ENCODE data around the gene UFD1.

DNA sequence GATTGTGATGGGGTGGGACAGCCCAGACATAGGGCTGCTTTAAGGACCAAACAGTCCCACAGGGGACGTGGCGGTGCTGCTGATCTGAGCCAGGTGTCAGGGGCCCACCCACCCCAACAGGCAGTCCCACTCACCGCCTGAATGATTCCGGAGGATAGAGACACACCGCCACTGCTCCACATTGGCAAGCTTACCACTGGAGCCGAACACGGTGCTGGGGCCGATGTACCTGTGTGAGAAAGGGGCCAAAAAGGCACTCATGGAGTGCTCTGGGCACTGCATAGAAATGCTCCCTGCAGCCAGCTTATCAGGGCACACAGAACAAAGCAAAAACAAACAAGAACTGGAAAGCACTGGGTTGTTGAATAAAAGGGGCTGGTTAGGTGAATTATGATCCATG is 73.3 kb downstream of the UFD1 start:
- TF ChIP-seq, protein P1, sequence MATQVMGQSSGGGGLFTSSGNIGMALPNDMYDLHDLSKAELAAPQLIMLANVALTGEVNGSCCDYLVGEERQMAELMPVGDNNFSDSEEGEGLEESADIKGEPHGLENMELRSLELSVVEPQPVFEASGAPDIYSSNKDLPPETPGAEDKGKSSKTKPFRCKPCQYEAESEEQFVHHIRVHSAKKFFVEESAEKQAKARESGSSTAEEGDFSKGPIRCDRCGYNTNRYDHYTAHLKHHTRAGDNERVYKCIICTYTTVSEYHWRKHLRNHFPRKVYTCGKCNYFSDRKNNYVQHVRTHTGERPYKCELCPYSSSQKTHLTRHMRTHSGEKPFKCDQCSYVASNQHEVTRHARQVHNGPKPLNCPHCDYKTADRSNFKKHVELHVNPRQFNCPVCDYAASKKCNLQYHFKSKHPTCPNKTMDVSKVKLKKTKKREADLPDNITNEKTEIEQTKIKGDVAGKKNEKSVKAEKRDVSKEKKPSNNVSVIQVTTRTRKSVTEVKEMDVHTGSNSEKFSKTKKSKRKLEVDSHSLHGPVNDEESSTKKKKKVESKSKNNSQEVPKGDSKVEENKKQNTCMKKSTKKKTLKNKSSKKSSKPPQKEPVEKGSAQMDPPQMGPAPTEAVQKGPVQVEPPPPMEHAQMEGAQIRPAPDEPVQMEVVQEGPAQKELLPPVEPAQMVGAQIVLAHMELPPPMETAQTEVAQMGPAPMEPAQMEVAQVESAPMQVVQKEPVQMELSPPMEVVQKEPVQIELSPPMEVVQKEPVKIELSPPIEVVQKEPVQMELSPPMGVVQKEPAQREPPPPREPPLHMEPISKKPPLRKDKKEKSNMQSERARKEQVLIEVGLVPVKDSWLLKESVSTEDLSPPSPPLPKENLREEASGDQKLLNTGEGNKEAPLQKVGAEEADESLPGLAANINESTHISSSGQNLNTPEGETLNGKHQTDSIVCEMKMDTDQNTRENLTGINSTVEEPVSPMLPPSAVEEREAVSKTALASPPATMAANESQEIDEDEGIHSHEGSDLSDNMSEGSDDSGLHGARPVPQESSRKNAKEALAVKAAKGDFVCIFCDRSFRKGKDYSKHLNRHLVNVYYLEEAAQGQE (IDR thresholded peaks at IDR 0.05; ENCODE audit: insufficient read depth in 1 of 2, low read depth in 2 of 2, low read length in 2 of 2) = no peak
- TF ChIP-seq SIN3A (IDR thresholded peaks at IDR 0.05; ENCODE audit: borderline replicate concordance, insufficient read depth, low read length) = no peak
- no peak for TF ChIP-seq POLR2AphosphoS5 (IDR thresholded peaks at IDR 0.05; ENCODE audit: low read depth, low read length)
